Inflammatory macrophage treated with lipopolysaccharide for 4 hours (primary cell): Measurements from ENCODE around the gene PIK3AP1.

ENCODE experiments used
- DNase-seq: peaks from one replicate; pipeline ENCODE4 v3.0.0-alpha.2; 2020

Gene PIK3AP1

GRCh38 chr10:96608262-96608661, 112.1 kb downstream of the PIK3AP1 start:
- DNase-seq: no peak

- DNase-seq: no peak
Measured at GRCh38 chr10:96606946-96607345, 113.4 kb downstream of the PIK3AP1 start.

GRCh38 chr10:96606216-96606615, 114.1 kb downstream of the PIK3AP1 start:
- no peak for DNase-seq

GRCh38 chr10:96600337-96600736, 120.0 kb downstream of the PIK3AP1 start:
- DNase-seq: no peak

GRCh38 chr10:96598846-96599245, 121.5 kb downstream of the PIK3AP1 start:
- no peak for DNase-seq

GRCh38 chr10:96596422-96597407, 123.6 kb downstream of the PIK3AP1 start:
- no peak for DNase-seq

- no peak for DNase-seq
Measured at GRCh38 chr10:96595741-96596140, 124.6 kb downstream of the PIK3AP1 start.

GRCh38 chr10:96591946-96592345, 128.4 kb downstream of the PIK3AP1 start:
- no peak for DNase-seq

GRCh38 chr10:96588616-96589419, 131.5 kb downstream of the PIK3AP1 start:
- peak; percentile 23 for DNase-seq

- DNase-seq: no peak
Measured at GRCh38 chr10:96588060-96588554, 132.2 kb downstream of the PIK3AP1 start.

- peak; percentile 13 for DNase-seq
Measured at GRCh38 chr10:96587264-96588059, 132.9 kb downstream of the PIK3AP1 start.

GRCh38 chr10:96586419-96587263, 133.7 kb downstream of the PIK3AP1 start, which contains the start of gene TM9SF3:
TM9SF3 (minus strand) TSS chr10:96587012; CDS start chr10:96586835, 177 bp downstream.
- DNase-seq: peak; percentile 91

- peak; percentile 18 for DNase-seq
Measured at GRCh38 chr10:96585736-96586418, 134.4 kb downstream of the PIK3AP1 start.

GRCh38 chr10:96584474-96584873, 135.8 kb downstream of the PIK3AP1 start:
- DNase-seq: no peak

- peak; percentile 13 for DNase-seq
Measured at GRCh38 chr10:96584035-96584434, 136.3 kb downstream of the PIK3AP1 start.

GRCh38 chr10:96579133-96579532, 141.2 kb downstream of the PIK3AP1 start:
- DNase-seq: no peak

GRCh38 chr10:96578633-96579032, 141.7 kb downstream of the PIK3AP1 start:
- no peak for DNase-seq

- no peak for DNase-seq
Measured at GRCh38 chr10:96578022-96578421, 142.3 kb downstream of the PIK3AP1 start.

GRCh38 chr10:96577069-96577468, 143.2 kb downstream of the PIK3AP1 start:
- no peak for DNase-seq

- DNase-seq: peak; percentile 13
Measured at GRCh38 chr10:96576277-96576980, 143.9 kb downstream of the PIK3AP1 start.
